Psoas muscle (tissue), 8 donors: ENCODE results near the gene TMIGD2. TPM values are rescaled to one million over a fixed set of nuclear protein-coding genes. Genes with fewer than 3 reads are reported as not detected.
A peak's percentile ranks its signal among the peaks of the same experiment; 100 is the strongest.

Experiments
- ATAC-seq, 4 donors: fragments of 200-7000 bp; cut with Tn5 transposase; one replicate each; pipeline ENCODE4 v1.9.1; 2020; ENCODE audit warnings: moderate library complexity in 3 of 4, mild to moderate bottlenecking in 2 of 4
- DNase-seq, 2 donors: peaks; one replicate each; pipeline ENCODE4 v3.0.0-alpha.2; 2020
- H3K27ac ChIP-seq: fragments of 200-600 bp; one replicate; pipeline ENCODE4 v1.8.0; 2022
- H3K27me3 ChIP-seq, 3 donors: fragments of 200-600 bp in 1 of 3; one replicate each; pipeline versions ENCODE4 v1.6.1 to v1.8.0; 2013 to 2022; ENCODE audit warnings: low read length in 2 of 3, mild to moderate bottlenecking in 2 of 3, moderate library complexity in 1 of 3; ENCODE audit not compliant: insufficient read depth in 3 of 3
- H3K36me3 ChIP-seq, 2 donors: fragments of 200-600 bp in 1 of 2; one replicate each; pipeline versions ENCODE4 v1.6.1 to v1.8.0; 2013 to 2022; ENCODE audit warnings: low read depth in 1 of 2, mild to moderate bottlenecking in 1 of 2, moderate library complexity in 1 of 2; ENCODE audit not compliant: insufficient read depth in 1 of 2
- H3K4me1 ChIP-seq: fragments of 200-600 bp; one replicate; pipeline ENCODE4 v1.8.0; 2022
- H3K4me3 ChIP-seq: fragments of 200-600 bp; one replicate; pipeline ENCODE4 v1.8.0; 2022; ENCODE audit warnings: mild to moderate bottlenecking
- H3K9me3 ChIP-seq: fragments of 200-600 bp; one replicate; pipeline ENCODE4 v1.8.0; 2022
- CTCF ChIP-seq: fragments of 200-600 bp; IDR thresholded peaks from one replicate; pipeline ENCODE4 v1.8.0; 2022; ENCODE audit warnings: antibody characterized with exemption
- WGBS, 3 donors: extraction: QIAGEN DNeasy Blood & Tissue Kit; methylation state at CpG; one replicate each; pipeline versions ENCODE4 v1.1.6 to v1.1.7; 2013; 5-methylcytosine and 5-hydroxymethylcytosine counted together
- intact Hi-C, 2 donors: fragments of 100-400 bp; cut with DNase I; formaldehyde crosslinking; loops; one replicate each; pipeline versions ENCODE4 v1.11.0 to v1.14.2; 2022
- polyA plus RNA-seq, 3 donors: library from polyadenylated mRNA; stranded (reverse); fragments of 200-250 nt; gene quantifications; one replicate each; pipeline ENCODE4 v1.2.3, GENCODE V29; 2013
- total RNA-seq, 4 donors: library from RNA; stranded (reverse); fragmentation: NEBNext Ultra II Directional in 2 of 4; extraction: Animal tissue kit (Norgen Biotek cat#: 25700) in 2 of 4; gene quantifications; one replicate each; pipeline versions ENCODE4 v1.2.1 to v1.2.4, GENCODE V29; 2021 to 2023
- donor health status: healthy with polysubstance abuse.
- donor health status: DM: no; HTN: no; CAD: no; lungs with moderate emphysema.
- donor health status: Bipolar disorder and iron deficiency.
- donor health status: healthy.
- donor health status: DM: yes; HTN: yes; CAD: no.
- donor health status: DM: no; HTN: no; CAD: no.
- donor health status: DM: no; HTN: no; CAD: no.
- donor health status: DM: yes; HTN: yes; CAD: no.

TMIGD2 gene
- total and polyA plus RNA-seq, 7 donors: 0.10 to 0.20 (median 0.18) TPM; not detected in 4

GRCh38 chr19:4268816-4269430 is 33.3 kb downstream of the TMIGD2 start:
- H3K27ac ChIP-seq: no peak overlapping the region

GRCh38 chr19:4267901-4268815 is 34.0 kb downstream of the TMIGD2 start:
- no peak overlapping the region for H3K27ac ChIP-seq
- peaks cover 10 to 85% of the 10 kb centered on the region in 2 donors for H3K36me3 ChIP-seq
- no peak for DNase-seq
- no peaks in the 10 kb centered on the region for H3K9me3 ChIP-seq
- TF ChIP-seq CTCF: no peak
- intact Hi-C loops: loop anchor here (2.0 to 10.0 kb wide), 3 partner anchors 83 to 257 kb away; no protein-coding TSS in a partner anchor
- no peaks in the 10 kb centered on the region for H3K4me1 ChIP-seq
- no peaks in the 10 kb centered on the region for H3K27me3 ChIP-seq
- no peak overlapping the region for H3K4me3 ChIP-seq
- ATAC-seq: peak in 2 of 4 donors; percentile 32 to 39
- 78 to 89% (median 88%) methylated on average over 30 of the region's 30 CpGs for WGBS, 3 donors

More at GRCh38 chr19:4268816-4269430, 33.3 kb downstream of the TMIGD2 start:
- Histone ChIP-seq H3K36me3 (peaks cover 10 to 80% of the 10 kb centered on the region in 2 donors), H3K4me1 (no peaks in the 10 kb centered on the region), H3K4me3 (no peak overlapping the region), H3K9me3 (no peaks in the 10 kb centered on the region), H3K27me3 (no peaks in the 10 kb centered on the region)
- DNase-seq (no peak), ATAC-seq (no peak)
- WGBS, 3 donors: 84 to 91% (median 86%) methylated on average over 13 of the region's 13 CpGs
- intact Hi-C loops: loop anchor here (2.0 to 10.0 kb wide), 2 partner anchors 82 to 256 kb away; no protein-coding TSS in a partner anchor
- no peak for TF ChIP-seq CTCF

GRCh38 chr19:4267101-4267900 is 34.9 kb downstream of the TMIGD2 start:
- ATAC-seq: peak; percentile 49 to 82 (median 74)
- no peaks in the 10 kb centered on the region for H3K27me3 ChIP-seq

More at GRCh38 chr19:4267101-4267900, 34.9 kb downstream of the TMIGD2 start:
- peaks cover 10 to 91% of the 10 kb centered on the region in 2 donors for H3K36me3 ChIP-seq
- H3K9me3 ChIP-seq: no peaks in the 10 kb centered on the region
- DNase-seq: peak; percentile 53 to 75
- no peaks in the 10 kb centered on the region for H3K4me1 ChIP-seq
- no peak overlapping the region for H3K27ac ChIP-seq
- intact Hi-C loops: loop anchor here in 1 of 2 donors (2.0 to 10.0 kb wide), 2 partner anchors 88 to 258 kb away; no protein-coding TSS in a partner anchor
- TF ChIP-seq CTCF: peak; percentile 77
- no peak overlapping the region for H3K4me3 ChIP-seq
- WGBS, 3 donors: 38 to 49% (median 38%) methylated on average over 18 to 21 of the region's 21 CpGs
